Measurements from ENCODE around the gene SYTL1.

SYTL1 gene

GRCh38 chr1:27346991-27347624 lies 5.3 kb downstream of the SYTL1 start:
- DNase-seq (ENCODE audit: low read depth in 1 of 2, low spot score in 1 of 2) = no peak

- no peak for DNase-seq (ENCODE audit: low read depth in 1 of 2, low spot score in 1 of 2)
Measured at GRCh38 chr1:27348861-27349783, 7.3 kb downstream of the SYTL1 start.

DNA sequence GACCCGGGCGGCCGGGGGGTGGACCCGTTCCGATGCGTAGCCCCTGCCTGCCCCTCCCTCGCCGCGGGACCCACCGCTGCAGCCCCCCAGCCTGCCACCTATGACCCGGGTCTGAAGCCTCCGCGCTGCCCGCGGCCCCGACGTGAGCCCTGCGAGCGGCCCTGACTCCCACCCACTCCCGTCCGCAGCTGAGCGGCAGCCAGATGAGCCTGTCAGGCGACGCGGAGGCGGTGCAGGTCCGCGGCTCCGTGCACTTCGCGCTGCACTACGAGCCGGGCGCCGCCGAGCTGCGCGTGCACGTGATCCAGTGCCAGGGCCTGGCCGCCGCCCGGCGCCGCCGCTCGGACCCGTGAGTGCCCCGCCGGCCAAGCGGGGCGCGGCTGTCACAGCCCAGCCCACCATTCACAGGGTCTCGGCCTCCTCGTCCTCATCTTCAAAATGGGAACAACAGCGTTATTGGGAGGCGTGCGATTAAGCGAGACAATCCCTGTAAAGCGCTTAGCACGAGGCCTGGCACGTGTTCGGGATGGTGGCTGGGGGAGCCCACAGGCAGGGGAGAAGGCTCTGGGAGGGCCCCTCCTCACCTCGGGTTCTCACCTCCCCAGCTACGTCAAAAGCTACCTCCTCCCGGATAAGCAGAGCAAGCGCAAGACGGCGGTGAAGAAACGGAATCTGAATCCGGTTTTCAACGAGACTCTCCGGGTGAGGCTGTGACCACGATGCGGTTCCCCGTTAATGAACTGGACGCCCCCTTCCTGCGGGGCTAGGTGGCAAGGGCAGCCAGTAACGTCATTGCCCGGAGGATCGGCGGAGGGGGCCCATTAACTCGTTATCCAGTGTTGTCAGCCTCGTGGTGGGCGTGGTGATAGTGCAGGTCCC lies 8.2 kb downstream of the SYTL1 start:
- no peak for DNase-seq (ENCODE audit: low read depth in 1 of 2, low spot score in 1 of 2)

DNA sequence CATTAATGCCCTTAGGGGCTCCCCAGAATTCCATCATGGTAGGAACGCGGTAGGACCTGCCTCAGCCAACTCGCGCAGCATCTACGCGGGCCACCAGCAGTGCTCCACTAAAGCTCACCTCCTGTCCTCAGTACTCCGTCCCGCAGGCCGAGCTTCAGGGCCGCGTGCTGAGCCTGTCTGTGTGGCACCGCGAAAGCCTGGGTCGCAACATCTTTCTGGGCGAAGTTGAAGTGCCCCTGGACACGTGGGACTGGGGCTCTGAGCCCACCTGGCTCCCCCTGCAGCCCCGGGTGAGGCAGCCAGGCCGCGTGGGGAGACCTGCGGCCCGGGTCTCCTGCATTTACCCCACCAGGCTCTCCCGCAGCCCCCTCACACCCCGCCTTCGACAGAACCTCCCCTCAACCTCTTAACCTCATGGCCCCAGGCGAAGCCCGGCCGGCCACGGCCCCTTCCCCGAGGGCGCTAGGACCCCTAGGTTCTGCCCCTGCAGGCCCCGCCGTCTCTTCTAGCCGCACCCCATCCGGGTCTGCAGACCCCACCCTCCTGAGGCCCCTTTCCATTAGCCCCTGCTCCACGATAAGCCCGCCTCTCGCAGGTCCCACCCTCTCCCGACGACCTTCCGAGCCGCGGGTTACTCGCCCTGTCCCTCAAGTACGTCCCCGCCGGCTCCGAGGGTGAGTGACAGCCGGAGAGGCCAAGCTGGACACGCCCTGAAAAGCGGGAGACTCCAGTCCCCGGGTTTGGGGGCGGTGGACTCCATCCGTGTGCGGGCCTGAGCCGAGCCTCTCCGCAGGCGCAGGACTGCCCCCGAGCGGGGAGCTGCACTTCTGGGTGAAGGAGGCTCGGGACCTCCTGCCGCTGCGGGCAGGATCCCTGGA lies 9.1 kb downstream of the SYTL1 start:
- no peak for DNase-seq (ENCODE audit: low read depth in 1 of 2, low spot score in 1 of 2)

DNA sequence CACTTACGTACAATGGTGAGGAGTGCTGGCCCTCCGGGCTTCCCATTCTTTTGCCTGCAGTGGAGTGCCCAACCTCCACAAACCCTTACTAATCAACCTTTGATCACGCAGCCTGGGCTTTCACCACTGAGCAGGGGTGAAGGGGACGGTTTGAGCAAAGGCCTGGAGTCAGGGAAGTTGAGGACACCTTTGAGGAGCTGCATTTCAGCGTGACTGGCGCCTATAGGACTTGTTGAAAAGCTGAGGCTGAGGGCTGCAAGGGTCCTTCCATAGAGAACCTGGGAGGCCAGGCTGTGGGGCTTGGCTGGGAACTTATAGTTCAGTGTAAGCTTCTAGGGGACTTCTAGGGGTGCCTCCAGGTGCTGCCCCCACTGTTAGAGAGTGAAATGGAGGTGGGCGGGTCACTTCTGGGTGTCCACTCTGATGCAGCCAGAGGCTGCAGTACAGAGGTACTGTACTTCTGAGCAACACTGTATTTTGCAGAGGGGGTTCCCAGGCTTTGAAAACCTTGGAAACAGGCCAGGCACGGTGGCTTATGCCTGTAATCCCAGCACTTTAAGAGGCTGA lies 9.8 kb downstream of the SYTL1 start:
- DNase-seq (ENCODE audit: low read depth in 1 of 2, low spot score in 1 of 2) = no peak

DNA sequence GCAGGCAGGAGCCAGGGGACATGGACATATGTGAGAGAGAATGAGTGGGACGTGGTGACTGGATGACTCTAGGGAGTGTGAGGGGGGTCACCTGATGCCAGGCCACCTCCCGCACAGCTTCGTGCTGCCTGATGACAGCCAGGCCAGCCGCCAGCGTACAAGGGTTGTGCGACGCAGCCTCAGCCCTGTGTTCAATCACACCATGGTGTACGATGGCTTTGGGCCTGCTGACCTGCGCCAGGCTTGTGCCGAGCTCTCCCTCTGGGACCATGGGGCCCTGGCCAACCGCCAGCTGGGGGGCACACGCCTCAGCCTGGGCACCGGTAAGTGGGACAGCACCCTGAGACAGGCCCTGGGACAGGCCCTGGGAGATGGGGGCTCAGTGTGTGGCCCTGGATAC lies 11.3 kb downstream of the SYTL1 start:
- DNase-seq (ENCODE audit: low read depth in 1 of 2, low spot score in 1 of 2) = no peak

GRCh38 chr1:27353629-27354028 lies 11.8 kb downstream of the SYTL1 start:
- DNase-seq (ENCODE audit: low read depth in 1 of 2, low spot score in 1 of 2) = no peak

GRCh38 chr1:27355683-27356082 lies 13.9 kb downstream of the SYTL1 start:
- no peak for DNase-seq (ENCODE audit: low read depth in 1 of 2, low spot score in 1 of 2)

DNA sequence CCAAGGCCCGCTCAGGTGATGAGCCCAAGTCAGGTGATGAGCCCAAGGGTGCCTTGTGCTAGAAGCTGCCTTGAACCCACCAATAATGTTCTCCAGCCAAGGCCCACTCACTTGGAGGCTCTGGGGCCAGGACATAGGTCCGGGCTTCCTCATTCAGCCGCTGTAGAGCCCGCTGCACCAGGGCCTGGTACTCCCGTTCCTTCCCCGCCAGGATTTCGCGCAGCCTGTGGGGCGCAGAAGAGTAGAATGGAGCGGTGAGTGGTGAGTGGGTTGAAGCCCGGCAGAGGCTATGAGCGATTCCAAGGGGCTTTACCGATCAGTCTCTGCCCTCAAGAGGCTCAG lies 14.4 kb downstream of the SYTL1 start:
- no peak for DNase-seq (ENCODE audit: low read depth in 1 of 2, low spot score in 1 of 2)

DNA sequence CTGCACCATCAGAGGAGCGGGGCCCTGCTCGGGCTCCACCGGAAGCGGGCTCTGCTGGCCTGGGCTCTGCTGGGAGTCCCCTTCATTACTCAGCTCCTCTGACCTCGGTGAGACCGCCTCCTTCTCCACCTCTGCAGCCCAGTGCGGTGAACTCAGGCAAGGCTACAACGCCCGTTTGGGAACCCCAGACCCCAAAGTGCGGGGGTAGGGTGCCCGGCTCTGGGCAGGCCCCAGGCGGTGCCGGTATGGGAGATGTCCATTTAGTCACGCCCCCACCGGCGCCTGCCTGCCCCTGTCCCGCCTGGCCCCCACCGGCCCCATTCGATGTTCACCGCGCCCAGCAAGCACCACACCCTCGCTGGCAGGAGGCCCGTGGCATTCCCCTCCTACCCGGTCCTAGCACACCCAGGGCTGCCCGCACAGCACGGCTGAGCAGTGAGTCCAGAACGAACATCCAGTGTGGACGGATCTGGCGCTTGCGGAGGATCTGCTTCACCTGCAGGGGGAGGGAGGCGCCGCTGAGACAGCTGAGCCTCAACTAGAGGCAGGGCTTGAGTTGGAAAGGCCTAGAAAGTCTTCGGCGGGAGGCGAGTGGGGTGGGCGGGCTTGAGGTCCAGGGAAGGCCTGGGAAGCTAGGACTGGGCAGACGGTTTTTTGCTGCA lies 14.9 kb downstream of the SYTL1 start:
- no peak for DNase-seq (ENCODE audit: low read depth in 1 of 2, low spot score in 1 of 2)

GRCh38 chr1:27357281-27358037 lies 15.6 kb downstream of the SYTL1 start:
- DNase-seq (ENCODE audit: low read depth in 1 of 2, low spot score in 1 of 2) = peak; percentile 74

- DNase-seq (ENCODE audit: low read depth in 1 of 2, low spot score in 1 of 2) = no peak
Measured at GRCh38 chr1:27358038-27358927, 16.5 kb downstream of the SYTL1 start.

- DNase-seq (ENCODE audit: low read depth in 1 of 2, low spot score in 1 of 2) = no peak
Measured at GRCh38 chr1:27358928-27359313, 17.1 kb downstream of the SYTL1 start.

DNA sequence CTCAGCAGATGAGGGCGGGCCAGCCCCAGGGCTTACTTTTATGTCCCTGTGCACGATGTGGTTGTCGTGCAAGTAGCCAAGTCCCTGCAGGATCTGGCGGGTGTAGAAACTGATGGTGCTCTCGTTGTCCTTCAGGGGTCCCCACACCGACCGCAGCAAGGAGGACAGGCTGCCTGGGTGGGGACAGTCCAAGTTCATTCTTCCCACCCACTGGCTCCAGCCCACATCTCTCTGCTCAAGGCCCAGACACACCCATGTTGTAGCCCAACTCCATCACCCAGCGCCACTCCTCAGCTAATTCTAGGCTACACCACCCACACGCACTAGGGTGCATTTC lies 18.0 kb downstream of the SYTL1 start:
- no peak for DNase-seq (ENCODE audit: low read depth in 1 of 2, low spot score in 1 of 2)

DNA sequence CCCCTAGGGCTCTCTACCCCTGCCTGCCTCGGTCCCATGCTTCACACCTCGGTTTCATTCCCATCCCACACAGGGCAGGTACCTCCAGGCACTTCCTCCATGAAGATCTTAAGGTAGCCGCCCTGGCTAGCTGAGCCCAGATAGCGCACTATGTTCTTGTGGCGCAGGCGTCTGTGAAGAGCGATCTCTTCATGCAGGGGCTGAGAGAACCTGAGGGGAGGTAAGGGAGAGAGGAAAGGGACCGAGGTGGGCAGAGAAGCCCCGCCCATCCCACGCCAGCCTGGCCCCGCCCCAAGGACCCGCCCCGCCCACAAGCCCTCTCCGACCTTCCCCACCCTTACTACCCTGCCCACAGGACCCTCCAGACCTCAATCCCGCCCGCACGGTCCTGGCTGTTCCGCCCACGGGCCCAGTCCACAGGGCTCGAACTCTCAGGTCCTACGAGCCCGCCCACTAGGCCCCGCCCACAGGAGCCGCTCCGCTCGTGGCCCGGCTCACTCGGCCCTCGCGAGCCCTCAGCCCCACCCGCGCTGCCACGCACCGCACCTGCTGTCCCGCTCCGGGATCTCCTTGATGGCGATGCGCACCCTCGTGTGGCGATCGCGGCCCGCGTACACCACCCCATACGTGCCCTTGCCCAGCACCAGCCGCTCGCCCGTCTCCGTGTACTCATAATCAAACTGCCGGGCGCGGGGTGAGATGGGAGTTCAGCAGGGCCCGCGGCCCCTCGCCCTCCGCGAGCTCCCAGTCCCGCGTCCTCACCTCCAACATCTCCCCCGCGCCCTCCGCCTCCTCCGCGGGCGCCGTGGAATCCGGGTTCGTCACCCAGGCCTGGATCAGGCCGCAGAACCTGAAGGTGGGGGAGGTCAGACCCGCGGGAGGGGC lies 18.6 kb downstream of the SYTL1 start:
- DNase-seq (ENCODE audit: low read depth in 1 of 2, low spot score in 1 of 2) = peak; percentile 13 to 26

DNA sequence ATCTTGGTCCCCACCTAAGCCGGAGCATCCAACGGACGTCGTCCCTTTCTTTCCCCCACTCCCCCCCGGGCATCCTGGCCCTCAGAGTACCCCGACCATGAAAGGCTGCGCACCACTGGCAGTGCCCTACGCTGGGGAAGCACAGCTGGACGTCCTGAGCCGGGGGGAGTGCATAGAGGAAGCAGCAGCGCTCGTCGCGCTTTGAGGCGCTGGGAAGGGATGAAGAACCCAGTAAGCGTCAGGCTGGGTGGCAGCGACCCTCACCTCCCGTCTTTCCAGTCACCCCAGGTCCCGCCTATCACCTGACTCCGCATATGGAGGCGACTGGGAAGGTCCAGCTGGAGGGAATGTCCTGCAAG lies 19.2 kb downstream of the SYTL1 start:
- DNase-seq (ENCODE audit: low read depth in 1 of 2, low spot score in 1 of 2) = no peak

- no peak for DNase-seq (ENCODE audit: low read depth in 1 of 2, low spot score in 1 of 2)
Measured at GRCh38 chr1:27361553-27361952, 19.7 kb downstream of the SYTL1 start.
